ENCODE measurements around the gene SLCO2B1.

DNA sequence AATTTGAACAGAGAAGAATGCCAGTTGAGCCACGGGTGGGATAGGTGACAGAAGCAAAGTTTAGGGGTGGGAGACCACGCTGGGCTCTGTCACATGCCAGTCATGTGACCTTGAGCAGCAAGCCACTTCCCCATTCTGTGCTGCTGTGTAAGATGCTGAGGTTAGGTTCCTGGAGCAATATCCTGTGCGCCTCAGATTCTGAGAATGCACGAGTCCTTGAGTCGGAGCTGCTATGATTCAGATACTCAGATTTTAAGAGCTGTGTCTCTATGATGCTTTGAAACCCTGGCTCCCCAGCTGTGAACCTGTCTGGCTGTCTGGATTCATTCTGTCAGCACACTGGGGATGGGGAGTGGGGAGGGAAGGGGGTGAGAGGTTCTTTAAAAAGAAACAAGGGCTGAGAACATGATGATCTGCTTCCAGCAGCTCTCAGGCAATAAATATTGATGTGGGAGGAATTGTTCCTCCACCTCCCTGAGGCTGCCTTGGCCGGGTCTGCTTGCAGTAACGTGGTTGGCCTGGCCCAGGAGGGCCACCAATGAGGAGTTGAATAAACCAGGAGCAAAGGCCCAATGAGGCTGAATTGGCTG is 24.0 kb downstream of the SLCO2B1 start:
- TF ChIP-seq POLR2AphosphoS5 (IDR thresholded peaks at IDR 0.05; ENCODE audit: low read depth), result no peak
- TF ChIP-seq, protein P1, sequence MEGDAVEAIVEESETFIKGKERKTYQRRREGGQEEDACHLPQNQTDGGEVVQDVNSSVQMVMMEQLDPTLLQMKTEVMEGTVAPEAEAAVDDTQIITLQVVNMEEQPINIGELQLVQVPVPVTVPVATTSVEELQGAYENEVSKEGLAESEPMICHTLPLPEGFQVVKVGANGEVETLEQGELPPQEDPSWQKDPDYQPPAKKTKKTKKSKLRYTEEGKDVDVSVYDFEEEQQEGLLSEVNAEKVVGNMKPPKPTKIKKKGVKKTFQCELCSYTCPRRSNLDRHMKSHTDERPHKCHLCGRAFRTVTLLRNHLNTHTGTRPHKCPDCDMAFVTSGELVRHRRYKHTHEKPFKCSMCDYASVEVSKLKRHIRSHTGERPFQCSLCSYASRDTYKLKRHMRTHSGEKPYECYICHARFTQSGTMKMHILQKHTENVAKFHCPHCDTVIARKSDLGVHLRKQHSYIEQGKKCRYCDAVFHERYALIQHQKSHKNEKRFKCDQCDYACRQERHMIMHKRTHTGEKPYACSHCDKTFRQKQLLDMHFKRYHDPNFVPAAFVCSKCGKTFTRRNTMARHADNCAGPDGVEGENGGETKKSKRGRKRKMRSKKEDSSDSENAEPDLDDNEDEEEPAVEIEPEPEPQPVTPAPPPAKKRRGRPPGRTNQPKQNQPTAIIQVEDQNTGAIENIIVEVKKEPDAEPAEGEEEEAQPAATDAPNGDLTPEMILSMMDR (conservative IDR thresholded peaks at IDR 0.05; ENCODE audit: low read depth in 2 of 2), result no peak
- no peak for TF ChIP-seq EZH2 (IDR thresholded peaks at IDR 0.05; ENCODE audit: low read depth, unreplicated experiment)
- no peak for TF ChIP-seq STAT1 (IDR thresholded peaks at IDR 0.05; ENCODE audit: unreplicated experiment)
- TF ChIP-seq EZH2phosphoT487 (IDR thresholded peaks at IDR 0.05; ENCODE audit: unreplicated experiment), result no peak
- TF ChIP-seq, protein P2, sequence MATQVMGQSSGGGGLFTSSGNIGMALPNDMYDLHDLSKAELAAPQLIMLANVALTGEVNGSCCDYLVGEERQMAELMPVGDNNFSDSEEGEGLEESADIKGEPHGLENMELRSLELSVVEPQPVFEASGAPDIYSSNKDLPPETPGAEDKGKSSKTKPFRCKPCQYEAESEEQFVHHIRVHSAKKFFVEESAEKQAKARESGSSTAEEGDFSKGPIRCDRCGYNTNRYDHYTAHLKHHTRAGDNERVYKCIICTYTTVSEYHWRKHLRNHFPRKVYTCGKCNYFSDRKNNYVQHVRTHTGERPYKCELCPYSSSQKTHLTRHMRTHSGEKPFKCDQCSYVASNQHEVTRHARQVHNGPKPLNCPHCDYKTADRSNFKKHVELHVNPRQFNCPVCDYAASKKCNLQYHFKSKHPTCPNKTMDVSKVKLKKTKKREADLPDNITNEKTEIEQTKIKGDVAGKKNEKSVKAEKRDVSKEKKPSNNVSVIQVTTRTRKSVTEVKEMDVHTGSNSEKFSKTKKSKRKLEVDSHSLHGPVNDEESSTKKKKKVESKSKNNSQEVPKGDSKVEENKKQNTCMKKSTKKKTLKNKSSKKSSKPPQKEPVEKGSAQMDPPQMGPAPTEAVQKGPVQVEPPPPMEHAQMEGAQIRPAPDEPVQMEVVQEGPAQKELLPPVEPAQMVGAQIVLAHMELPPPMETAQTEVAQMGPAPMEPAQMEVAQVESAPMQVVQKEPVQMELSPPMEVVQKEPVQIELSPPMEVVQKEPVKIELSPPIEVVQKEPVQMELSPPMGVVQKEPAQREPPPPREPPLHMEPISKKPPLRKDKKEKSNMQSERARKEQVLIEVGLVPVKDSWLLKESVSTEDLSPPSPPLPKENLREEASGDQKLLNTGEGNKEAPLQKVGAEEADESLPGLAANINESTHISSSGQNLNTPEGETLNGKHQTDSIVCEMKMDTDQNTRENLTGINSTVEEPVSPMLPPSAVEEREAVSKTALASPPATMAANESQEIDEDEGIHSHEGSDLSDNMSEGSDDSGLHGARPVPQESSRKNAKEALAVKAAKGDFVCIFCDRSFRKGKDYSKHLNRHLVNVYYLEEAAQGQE (IDR thresholded peaks at IDR 0.05; ENCODE audit: unreplicated experiment), result no peak
- TF ChIP-seq ZNF114 (CRISPR knock-in tag; IDR thresholded peaks at IDR 0.05), result no peak
- no peak for TF ChIP-seq ZNF331 (CRISPR knock-in tag; IDR thresholded peaks at IDR 0.05; ENCODE audit: low read depth)
- TF ChIP-seq CREB1 (CRISPR knock-in tag; IDR thresholded peaks at IDR 0.05; ENCODE audit: low read depth), result no peak
- TF ChIP-seq JUNB (IDR thresholded peaks at IDR 0.05; ENCODE audit: unreplicated experiment), result no peak
- TF ChIP-seq, protein P3, sequence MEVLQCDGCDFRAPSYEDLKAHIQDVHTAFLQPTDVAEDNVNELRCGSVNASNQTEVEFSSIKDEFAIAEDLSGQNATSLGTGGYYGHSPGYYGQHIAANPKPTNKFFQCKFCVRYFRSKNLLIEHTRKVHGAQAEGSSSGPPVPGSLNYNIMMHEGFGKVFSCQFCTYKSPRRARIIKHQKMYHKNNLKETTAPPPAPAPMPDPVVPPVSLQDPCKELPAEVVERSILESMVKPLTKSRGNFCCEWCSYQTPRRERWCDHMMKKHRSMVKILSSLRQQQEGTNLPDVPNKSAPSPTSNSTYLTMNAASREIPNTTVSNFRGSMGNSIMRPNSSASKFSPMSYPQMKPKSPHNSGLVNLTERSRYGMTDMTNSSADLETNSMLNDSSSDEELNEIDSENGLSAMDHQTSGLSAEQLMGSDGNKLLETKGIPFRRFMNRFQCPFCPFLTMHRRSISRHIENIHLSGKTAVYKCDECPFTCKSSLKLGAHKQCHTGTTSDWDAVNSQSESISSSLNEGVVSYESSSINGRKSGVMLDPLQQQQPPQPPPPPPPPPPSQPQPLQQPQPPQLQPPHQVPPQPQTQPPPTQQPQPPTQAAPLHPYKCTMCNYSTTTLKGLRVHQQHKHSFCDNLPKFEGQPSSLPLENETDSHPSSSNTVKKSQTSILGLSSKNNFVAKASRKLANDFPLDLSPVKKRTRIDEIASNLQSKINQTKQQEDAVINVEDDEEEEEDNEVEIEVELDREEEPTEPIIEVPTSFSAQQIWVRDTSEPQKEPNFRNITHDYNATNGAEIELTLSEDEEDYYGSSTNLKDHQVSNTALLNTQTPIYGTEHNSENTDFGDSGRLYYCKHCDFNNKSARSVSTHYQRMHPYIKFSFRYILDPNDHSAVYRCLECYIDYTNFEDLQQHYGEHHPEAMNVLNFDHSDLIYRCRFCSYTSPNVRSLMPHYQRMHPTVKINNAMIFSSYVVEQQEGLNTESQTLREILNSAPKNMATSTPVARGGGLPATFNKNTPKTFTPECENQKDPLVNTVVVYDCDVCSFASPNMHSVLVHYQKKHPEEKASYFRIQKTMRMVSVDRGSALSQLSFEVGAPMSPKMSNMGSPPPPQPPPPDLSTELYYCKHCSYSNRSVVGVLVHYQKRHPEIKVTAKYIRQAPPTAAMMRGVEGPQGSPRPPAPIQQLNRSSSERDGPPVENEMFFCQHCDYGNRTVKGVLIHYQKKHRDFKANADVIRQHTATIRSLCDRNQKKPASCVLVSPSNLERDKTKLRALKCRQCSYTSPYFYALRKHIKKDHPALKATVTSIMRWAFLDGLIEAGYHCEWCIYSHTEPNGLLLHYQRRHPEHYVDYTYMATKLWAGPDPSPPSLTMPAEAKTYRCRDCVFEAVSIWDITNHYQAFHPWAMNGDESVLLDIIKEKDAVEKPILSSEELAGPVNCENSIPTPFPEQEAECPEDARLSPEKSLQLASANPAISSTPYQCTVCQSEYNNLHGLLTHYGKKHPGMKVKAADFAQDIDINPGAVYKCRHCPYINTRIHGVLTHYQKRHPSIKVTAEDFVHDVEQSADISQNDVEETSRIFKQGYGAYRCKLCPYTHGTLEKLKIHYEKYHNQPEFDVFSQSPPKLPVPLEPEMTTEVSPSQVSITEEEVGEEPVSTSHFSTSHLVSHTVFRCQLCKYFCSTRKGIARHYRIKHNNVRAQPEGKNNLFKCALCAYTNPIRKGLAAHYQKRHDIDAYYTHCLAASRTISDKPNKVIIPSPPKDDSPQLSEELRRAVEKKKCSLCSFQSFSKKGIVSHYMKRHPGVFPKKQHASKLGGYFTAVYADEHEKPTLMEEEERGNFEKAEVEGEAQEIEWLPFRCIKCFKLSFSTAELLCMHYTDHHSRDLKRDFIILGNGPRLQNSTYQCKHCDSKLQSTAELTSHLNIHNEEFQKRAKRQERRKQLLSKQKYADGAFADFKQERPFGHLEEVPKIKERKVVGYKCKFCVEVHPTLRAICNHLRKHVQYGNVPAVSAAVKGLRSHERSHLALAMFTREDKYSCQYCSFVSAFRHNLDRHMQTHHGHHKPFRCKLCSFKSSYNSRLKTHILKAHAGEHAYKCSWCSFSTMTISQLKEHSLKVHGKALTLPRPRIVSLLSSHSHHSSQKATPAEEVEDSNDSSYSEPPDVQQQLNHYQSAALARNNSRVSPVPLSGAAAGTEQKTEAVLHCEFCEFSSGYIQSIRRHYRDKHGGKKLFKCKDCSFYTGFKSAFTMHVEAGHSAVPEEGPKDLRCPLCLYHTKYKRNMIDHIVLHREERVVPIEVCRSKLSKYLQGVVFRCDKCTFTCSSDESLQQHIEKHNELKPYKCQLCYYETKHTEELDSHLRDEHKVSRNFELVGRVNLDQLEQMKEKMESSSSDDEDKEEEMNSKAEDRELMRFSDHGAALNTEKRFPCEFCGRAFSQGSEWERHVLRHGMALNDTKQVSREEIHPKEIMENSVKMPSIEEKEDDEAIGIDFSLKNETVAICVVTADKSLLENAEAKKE (CRISPR knock-in tag; IDR thresholded peaks at IDR 0.05), result no peak
- TF ChIP-seq, protein P4, sequence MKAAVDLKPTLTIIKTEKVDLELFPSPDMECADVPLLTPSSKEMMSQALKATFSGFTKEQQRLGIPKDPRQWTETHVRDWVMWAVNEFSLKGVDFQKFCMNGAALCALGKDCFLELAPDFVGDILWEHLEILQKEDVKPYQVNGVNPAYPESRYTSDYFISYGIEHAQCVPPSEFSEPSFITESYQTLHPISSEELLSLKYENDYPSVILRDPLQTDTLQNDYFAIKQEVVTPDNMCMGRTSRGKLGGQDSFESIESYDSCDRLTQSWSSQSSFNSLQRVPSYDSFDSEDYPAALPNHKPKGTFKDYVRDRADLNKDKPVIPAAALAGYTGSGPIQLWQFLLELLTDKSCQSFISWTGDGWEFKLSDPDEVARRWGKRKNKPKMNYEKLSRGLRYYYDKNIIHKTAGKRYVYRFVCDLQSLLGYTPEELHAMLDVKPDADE (IDR thresholded peaks at IDR 0.05), result no peak
- no peak for TF ChIP-seq NANOG (IDR thresholded peaks at IDR 0.05; ENCODE audit: borderline replicate concordance)
